ENCODE results near the gene MAP3K15.

The MAP3K15 gene

GRCh38 chrX:19350941-19351384, 164.3 kb downstream of the MAP3K15 start:
- DNase-seq (ENCODE audit: extremely low read depth in 1 of 2, low read depth in 1 of 2) = no peak

GRCh38 chrX:19349264-19349663, 166.0 kb downstream of the MAP3K15 start:
- no peak for DNase-seq (ENCODE audit: extremely low read depth in 1 of 2, low read depth in 1 of 2)

- no peak for DNase-seq (ENCODE audit: extremely low read depth in 1 of 2, low read depth in 1 of 2)
Measured at GRCh38 chrX:19347916-19348315, 167.4 kb downstream of the MAP3K15 start.

GRCh38 chrX:19344661-19345060, 170.6 kb downstream of the MAP3K15 start:
- no peak for DNase-seq (ENCODE audit: extremely low read depth in 1 of 2, low read depth in 1 of 2)

GRCh38 chrX:19343535-19344408, 171.5 kb downstream of the MAP3K15 start, which contains the start of gene PDHA1:
PDHA1 (plus strand) TSS chrX:19343927; CDS start chrX:19344038, 111 bp downstream.
- DNase-seq (ENCODE audit: extremely low read depth in 1 of 2, low read depth in 1 of 2) = peak; percentile 81 to 83

GRCh38 chrX:19343085-19343534, 172.2 kb downstream of the MAP3K15 start:
- no peak for DNase-seq (ENCODE audit: extremely low read depth in 1 of 2, low read depth in 1 of 2)

GRCh38 chrX:19342331-19342906, 172.9 kb downstream of the MAP3K15 start:
- DNase-seq (ENCODE audit: extremely low read depth in 1 of 2, low read depth in 1 of 2) = no peak

- no peak for DNase-seq (ENCODE audit: extremely low read depth in 1 of 2, low read depth in 1 of 2)
Measured at GRCh38 chrX:19334945-19335626, 180.2 kb downstream of the MAP3K15 start.

- no peak for DNase-seq (ENCODE audit: extremely low read depth in 1 of 2, low read depth in 1 of 2)
Measured at GRCh38 chrX:19332983-19333382, 182.3 kb downstream of the MAP3K15 start.

GRCh38 chrX:19331831-19332230, 183.5 kb downstream of the MAP3K15 start:
- DNase-seq (ENCODE audit: extremely low read depth in 1 of 2, low read depth in 1 of 2) = no peak

GRCh38 chrX:19326567-19326966, 188.7 kb downstream of the MAP3K15 start:
- DNase-seq (ENCODE audit: extremely low read depth in 1 of 2, low read depth in 1 of 2) = no peak

Data from activated CD8-positive, alpha-beta memory T cell treated with anti-CD3 and anti-CD28 coated beads for 1 hour (primary cell).